ENCODE results near the gene TLR1.

The TLR1 gene

GRCh38 chr4:38794051-38794450 lies 10.5 kb downstream of the TLR1 start:
- TF ChIP-seq CTCF (conservative IDR thresholded peaks at IDR 0.05; ENCODE audit: low read depth, low read length), result no peak
- H3K4me3 ChIP-seq (ENCODE audit: low read depth, low read length), result no peak overlapping the region
- no peak for DNase-seq (ENCODE audit: low read depth)

- no peak for DNase-seq (ENCODE audit: low read depth)
- TF ChIP-seq CTCF (conservative IDR thresholded peaks at IDR 0.05; ENCODE audit: low read depth, low read length), result no peak
- no peak overlapping the region for H3K4me3 ChIP-seq (ENCODE audit: low read depth, low read length)
Measured at GRCh38 chr4:38791010-38791409, 13.6 kb downstream of the TLR1 start.

GRCh38 chr4:38788317-38788716 lies 16.3 kb downstream of the TLR1 start:
- no peak overlapping the region for H3K4me3 ChIP-seq (ENCODE audit: low read depth, low read length)
- peak; percentile 9 for DNase-seq (ENCODE audit: low read depth)
- no peak for TF ChIP-seq CTCF (conservative IDR thresholded peaks at IDR 0.05; ENCODE audit: low read depth, low read length)

GRCh38 chr4:38787693-38788092 lies 16.9 kb downstream of the TLR1 start:
- no peak for TF ChIP-seq CTCF (conservative IDR thresholded peaks at IDR 0.05; ENCODE audit: low read depth, low read length)
- no peak for DNase-seq (ENCODE audit: low read depth)
- H3K4me3 ChIP-seq (ENCODE audit: low read depth, low read length), result no peak overlapping the region

GRCh38 chr4:38785901-38786402 lies 18.6 kb downstream of the TLR1 start:
- no peak for TF ChIP-seq CTCF (conservative IDR thresholded peaks at IDR 0.05; ENCODE audit: low read depth, low read length)

GRCh38 chr4:38785041-38785790 lies 19.4 kb downstream of the TLR1 start:
- no peak for TF ChIP-seq CTCF (conservative IDR thresholded peaks at IDR 0.05; ENCODE audit: low read depth, low read length)
- H3K4me3 ChIP-seq (ENCODE audit: low read depth, low read length), result no peak overlapping the region
- DNase-seq (ENCODE audit: low read depth), result no peak

More at GRCh38 chr4:38785901-38786402, 18.6 kb downstream of the TLR1 start:
- H3K4me3 ChIP-seq (ENCODE audit: low read depth, low read length), result no peak overlapping the region
- no peak for DNase-seq (ENCODE audit: low read depth)

- no peak for DNase-seq (ENCODE audit: low read depth)
- no peak for TF ChIP-seq CTCF (conservative IDR thresholded peaks at IDR 0.05; ENCODE audit: low read depth, low read length)
- no peak overlapping the region for H3K4me3 ChIP-seq (ENCODE audit: low read depth, low read length)
Measured at GRCh38 chr4:38784141-38784540, 20.4 kb downstream of the TLR1 start.
